ENCODE measurements around the gene CAP1.

Gene CAP1

DNA sequence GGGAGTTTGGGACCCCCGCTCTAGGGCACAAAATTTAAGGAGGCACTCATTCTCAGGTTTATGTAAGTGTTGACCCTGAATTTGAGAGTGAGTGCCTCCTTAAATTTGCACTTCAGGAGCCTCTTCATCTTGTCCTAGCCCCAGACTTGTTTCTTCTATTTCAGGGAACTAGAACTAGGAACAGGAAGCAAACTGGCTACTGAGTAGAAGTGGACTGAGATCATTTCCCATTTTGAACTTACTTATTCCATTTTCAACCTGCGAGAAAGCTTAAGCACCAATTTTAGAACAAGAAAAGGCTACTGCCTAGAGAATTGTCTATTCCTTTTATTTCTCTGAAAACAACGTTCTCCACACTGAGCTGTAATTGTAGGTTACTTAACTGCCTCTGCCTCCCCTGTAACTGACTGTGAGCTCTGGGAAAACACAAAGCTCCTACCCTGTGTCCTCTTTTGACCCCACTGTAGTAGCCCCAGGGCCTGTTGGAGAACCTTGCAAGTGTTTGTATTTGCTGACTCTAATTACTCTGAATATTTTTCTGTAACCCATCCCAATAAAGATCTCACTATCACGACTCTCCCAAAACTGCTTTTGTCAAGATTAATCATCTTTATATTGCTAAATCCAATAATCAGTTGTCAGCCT is 54.1 kb downstream of the CAP1 start:
- in situ Hi-C loops (cut with MboI; ENCODE audit: low sequenced_read_pairs), result no loop called here

DNA sequence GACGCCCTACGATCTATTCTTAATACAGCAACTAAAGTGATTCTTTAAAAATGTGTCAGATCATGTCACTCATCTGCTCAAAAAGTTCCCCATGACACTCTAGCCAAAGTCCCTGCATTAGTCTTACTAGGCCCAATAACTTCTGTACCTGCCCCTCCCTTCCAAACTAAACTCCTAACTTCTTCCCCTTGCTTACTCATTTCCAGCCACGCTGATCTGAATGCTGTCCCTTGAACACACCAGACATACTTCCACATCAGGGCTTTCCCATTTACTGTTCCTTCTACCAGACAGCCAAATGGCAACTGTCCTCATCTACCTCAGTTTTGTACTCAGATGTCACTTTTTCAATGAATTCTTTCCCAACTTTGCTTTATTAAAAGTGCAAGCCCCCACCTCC is 55.3 kb downstream of the CAP1 start:
- in situ Hi-C loops (cut with MboI; ENCODE audit: low sequenced_read_pairs), result no loop called here

DNA sequence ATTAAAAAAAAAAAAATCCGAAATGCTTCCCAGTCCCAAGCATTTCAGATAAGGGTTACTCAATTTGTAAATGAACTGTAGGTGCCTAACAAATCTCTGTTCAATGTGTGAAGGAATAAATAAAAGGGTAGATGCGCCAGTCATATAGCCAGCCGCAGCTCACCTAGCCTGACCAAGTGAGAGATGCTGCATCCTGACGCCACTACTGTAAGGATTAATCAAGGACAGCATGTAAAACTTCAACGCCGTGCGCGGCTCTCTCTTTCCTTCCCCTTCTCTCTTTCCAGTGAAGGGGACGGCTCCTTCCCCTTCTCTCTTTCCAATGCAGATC is 56.1 kb downstream of the CAP1 start:
- in situ Hi-C loops (cut with MboI; ENCODE audit: low sequenced_read_pairs), result no loop called here

DNA sequence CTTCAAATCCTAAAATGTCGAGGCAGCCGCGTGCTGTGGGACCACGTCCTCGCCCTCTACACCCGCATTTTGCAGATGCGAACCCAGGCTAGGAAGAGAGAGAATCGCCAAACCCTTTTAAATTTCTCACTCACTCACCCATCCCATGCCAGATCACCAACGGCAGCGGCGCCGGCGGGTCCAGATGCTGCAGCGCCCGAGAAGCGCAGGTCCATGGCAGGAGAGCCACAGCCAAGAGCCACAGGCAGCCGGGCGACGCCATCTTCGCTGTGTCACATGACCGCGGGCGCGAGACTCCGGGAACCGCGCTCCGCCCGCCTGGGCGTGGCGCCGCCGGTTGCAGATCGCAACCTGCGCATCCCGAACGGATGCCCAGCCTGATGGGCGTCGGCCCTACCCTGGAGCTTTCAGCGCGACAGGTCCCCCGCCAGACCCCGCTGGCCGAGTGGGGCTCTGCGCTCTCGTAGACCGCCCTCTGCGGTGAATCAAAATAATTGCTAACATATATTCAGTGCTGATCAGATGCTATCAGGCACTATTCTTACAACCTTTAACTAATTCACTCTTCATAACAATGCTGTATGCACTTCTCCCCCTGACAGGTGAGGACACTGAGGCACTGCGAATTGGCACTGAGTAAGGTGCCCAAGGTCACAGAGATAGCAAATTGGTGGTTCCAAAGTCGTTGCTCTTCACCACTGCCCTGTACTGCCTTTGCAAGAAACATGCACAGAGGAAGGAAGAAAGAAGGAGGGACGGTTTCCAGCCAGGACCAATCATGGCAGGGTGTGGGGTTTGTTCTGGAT is 56.7 kb downstream of the CAP1 start, which contains the start of gene PPT1:
PPT1 (minus strand) TSS at position 276 of the 806 bp plus-strand sequence; CDS start at position 262, 14 bp downstream.
- in situ Hi-C loops (cut with MboI; ENCODE audit: low sequenced_read_pairs), result no loop called here

DNA sequence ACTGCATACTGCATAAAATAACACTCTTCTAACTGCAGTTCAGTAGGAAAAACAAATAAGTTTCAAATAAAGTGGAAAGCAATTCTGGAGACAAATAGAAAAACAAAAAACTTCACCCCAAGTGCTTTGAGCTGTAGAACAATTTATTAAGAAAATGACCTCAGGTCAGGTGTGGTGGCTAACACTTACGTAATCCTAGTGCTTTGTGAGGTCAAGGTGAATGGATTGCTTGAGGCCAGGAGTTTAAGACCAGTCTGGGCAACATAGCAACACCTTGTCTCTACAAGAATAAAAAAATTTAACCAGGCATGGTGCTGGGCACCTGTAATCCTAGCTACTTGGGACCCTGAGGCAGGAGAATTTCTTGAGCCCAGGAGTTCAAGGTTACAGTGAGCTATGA is 61.5 kb downstream of the CAP1 start:
- in situ Hi-C loops (cut with MboI; ENCODE audit: low sequenced_read_pairs), result no loop called here

DNA sequence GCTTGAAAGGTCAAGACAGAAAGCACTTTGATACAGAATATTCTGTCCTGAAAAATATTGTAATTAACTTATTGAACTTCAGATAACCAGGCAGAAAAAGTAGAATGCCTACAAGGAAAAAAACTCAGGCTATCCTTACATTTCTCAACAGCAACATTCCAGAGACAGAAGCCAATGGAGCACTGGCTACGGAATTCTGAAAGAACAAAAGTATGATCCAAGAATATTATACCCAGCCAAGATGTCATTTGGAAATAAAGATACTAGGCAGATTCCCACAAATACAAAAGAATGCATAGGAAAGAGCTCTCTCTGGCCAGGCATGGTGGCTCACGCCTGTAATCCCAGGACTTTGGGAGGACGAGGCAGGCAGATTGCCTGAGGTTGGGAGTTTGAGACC is 62.4 kb downstream of the CAP1 start:
- in situ Hi-C loops (cut with MboI; ENCODE audit: low sequenced_read_pairs), result no loop called here

DNA sequence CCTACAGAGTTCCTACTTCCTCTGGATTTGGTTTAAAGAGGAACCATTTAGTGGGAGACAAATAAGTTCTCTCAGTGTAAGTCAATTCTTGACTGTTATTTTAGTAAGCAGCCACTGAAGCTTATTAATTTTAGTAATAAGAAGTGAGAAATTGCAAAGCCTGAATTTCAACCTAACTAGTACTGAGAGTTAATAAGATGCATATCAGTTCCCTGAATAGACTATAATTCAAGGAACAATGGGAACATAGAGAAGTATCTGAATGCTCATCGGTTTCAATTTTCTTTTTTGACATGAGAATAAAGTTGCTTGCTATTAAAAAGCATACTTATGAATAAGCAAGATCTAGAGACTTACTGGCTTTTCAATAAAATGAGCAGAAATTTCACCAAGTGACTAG is 64.5 kb downstream of the CAP1 start:
- in situ Hi-C loops (cut with MboI; ENCODE audit: low sequenced_read_pairs), result no loop called here

DNA sequence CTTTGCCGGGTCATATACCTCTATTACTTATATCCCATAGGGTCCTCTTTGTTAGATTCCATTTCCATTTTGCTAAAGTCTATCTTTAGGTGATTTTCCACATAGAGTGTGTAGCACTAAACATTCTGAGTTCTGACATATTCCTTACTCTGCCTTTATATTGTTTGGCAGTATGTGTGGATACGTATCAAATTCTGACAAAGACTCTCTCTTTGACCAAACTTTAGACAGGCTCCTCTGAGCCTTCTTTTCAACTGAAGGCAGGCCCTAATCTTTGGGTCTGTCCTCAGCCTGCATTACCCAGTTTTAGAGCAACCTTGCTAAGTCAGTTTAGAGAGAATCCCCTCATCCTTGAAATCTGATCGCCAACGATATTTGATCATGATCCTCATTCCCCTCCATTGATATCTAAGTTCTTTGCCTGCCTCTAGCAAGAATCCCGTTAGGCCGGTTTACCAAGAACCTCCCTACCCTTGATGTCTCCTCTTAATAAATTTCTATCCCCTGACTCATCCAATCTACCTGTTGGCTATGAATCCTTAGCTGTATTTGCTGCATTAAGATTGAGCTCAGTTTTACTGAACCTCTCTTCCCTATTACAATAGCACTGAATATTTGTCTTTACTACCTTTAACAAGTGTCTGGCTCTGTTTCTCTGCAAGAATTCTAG is 66.9 kb downstream of the CAP1 start:
- in situ Hi-C loops (cut with MboI; ENCODE audit: low sequenced_read_pairs), result no loop called here

DNA sequence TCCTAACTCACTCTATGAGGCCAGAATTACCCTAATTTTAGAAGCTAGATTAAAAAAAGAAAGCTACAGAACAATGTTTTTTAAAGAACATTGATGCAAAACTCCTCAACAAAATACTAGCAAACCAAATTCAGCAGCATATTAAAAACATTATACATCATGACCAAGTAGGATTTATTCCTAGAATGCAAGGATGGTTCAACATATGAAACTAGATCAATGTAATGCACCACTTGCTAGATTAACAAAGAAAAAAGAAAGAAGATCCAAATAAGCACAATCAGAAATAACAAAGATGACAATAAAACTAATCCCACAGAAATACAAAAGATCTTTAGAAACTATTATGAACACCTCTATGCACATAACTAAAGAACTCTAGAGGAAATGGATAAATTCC is 69.9 kb downstream of the CAP1 start:
- in situ Hi-C loops (cut with MboI; ENCODE audit: low sequenced_read_pairs), result no loop called here

DNA sequence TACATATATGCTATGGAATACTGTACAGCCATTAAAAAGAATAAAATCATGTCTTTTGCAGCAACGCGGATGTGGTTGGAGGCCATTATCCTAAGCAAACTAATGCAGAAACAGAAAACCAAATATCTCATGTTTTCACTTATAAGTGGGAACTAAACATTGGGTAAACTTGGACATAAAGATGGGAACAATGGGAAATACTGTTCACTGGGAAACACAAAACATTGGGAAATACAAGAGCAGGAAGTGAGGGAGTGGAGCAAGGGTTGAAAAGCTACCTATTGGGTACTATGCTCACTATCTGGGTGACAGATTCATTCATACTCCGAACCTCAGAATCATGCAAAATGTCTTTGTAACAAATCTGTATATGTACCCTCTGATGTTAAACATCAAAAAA is 73.9 kb downstream of the CAP1 start:
- in situ Hi-C loops (cut with MboI; ENCODE audit: low sequenced_read_pairs), result no loop called here

DNA sequence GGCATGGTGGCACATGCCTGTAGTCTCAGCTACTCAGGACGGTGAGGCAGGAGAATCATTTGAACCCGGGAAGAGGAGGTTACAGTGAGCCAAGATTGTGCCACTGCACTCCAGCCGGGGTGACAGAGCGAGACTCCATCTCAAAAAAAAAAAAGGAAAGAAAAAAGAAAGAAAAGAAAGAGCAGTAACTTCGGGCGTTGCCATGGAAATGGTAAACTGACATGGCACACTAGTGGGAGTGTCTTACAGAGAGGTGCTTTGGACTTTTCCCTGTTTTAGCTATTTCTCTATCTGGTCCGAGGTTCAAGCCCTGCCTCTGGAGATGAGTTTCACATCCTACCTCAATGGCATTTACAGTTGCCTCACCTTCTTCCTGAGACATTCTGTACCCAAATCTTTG is 79.6 kb downstream of the CAP1 start:
- in situ Hi-C loops (cut with MboI; ENCODE audit: low sequenced_read_pairs), result no loop called here

Measured in HL-60/S4 treated with retinoic acid at 250 ng/mL for 4 days and 3 days (cell line).